Measurements from ENCODE around the gene TAB3.

TAB3 gene

GRCh38 chrX:30791296-30792278 is 97.5 kb downstream of the TAB3 start:
- H3K9ac ChIP-seq (ENCODE audit: low read length): no peak overlapping the region
- no peaks in the 10 kb centered on the region for H3K9me3 ChIP-seq (ENCODE audit: insufficient read depth, low read length)
- H3K79me2 ChIP-seq (ENCODE audit: insufficient read depth, low read length): no peaks in the 10 kb centered on the region
- H3K4me3 ChIP-seq (ENCODE audit: insufficient read depth, low read length, poor library complexity, severe bottlenecking): no peak overlapping the region
- H3K4me2 ChIP-seq (ENCODE audit: low read depth, low read length, poor library complexity, severe bottlenecking): no peak overlapping the region
- H3K36me3 ChIP-seq (ENCODE audit: low read length): no peaks in the 10 kb centered on the region
- H3K27ac ChIP-seq (ENCODE audit: low read depth, low read length): no peak overlapping the region
- TF ChIP-seq EZH2phosphoT487 (conservative IDR thresholded peaks at IDR 0.05; ENCODE audit: low read length): no peak
- no peak for TF ChIP-seq CTCF (IDR thresholded peaks at IDR 0.05; ENCODE audit: insufficient read depth, low read length, poor library complexity, severe bottlenecking)
- no peaks in the 10 kb centered on the region for H3F3A ChIP-seq (ENCODE audit: insufficient read depth)
- no peaks in the 10 kb centered on the region for H3K9me2 ChIP-seq (replicated peaks; ENCODE audit: insufficient read depth, low read length)
- H2AFZ ChIP-seq (ENCODE audit: low read depth, low read length, severe bottlenecking): no peak overlapping the region
- H4K20me1 ChIP-seq (ENCODE audit: low read depth, low read length): no peaks in the 10 kb centered on the region
- no peaks in the 10 kb centered on the region for H3K27me3 ChIP-seq (ENCODE audit: low read length)

- Histone ChIP-seq H3K27ac (ENCODE audit: low read depth, low read length) (no peak overlapping the region), H2AFZ (ENCODE audit: low read depth, low read length, severe bottlenecking) (no peak overlapping the region), H3K79me2 (ENCODE audit: insufficient read depth, low read length) (no peaks in the 10 kb centered on the region), H3K9me3 (ENCODE audit: insufficient read depth, low read length) (no peaks in the 10 kb centered on the region), H3F3A (ENCODE audit: insufficient read depth) (no peaks in the 10 kb centered on the region), H3K27me3 (ENCODE audit: low read length) (no peaks in the 10 kb centered on the region), H3K9ac (ENCODE audit: low read length) (no peak overlapping the region), H3K4me3 (ENCODE audit: insufficient read depth, low read length, poor library complexity, severe bottlenecking) (no peak overlapping the region), H4K20me1 (ENCODE audit: low read depth, low read length) (no peaks in the 10 kb centered on the region), H3K4me2 (ENCODE audit: low read depth, low read length, poor library complexity, severe bottlenecking) (no peak overlapping the region), H3K36me3 (ENCODE audit: low read length) (no peaks in the 10 kb centered on the region), H3K9me2 (replicated peaks; ENCODE audit: insufficient read depth, low read length) (no peaks in the 10 kb centered on the region)
- TF ChIP-seq CTCF (IDR thresholded peaks at IDR 0.05; ENCODE audit: insufficient read depth, low read length, poor library complexity, severe bottlenecking) (no peak), EZH2phosphoT487 (conservative IDR thresholded peaks at IDR 0.05; ENCODE audit: low read length) (no peak)
Measured at GRCh38 chrX:30787012-30787411, 102.0 kb downstream of the TAB3 start.

- no peak overlapping the region for H3K4me3 ChIP-seq (ENCODE audit: insufficient read depth, low read length, poor library complexity, severe bottlenecking)
- no peaks in the 10 kb centered on the region for H4K20me1 ChIP-seq (ENCODE audit: low read depth, low read length)
- no peak for TF ChIP-seq CTCF (IDR thresholded peaks at IDR 0.05; ENCODE audit: insufficient read depth, low read length, poor library complexity, severe bottlenecking)
- no peak for TF ChIP-seq EZH2phosphoT487 (conservative IDR thresholded peaks at IDR 0.05; ENCODE audit: low read length)
- no peaks in the 10 kb centered on the region for H3K9me3 ChIP-seq (ENCODE audit: insufficient read depth, low read length)
- no peak overlapping the region for H2AFZ ChIP-seq (ENCODE audit: low read depth, low read length, severe bottlenecking)
- no peak overlapping the region for H3K27ac ChIP-seq (ENCODE audit: low read depth, low read length)
- H3K79me2 ChIP-seq (ENCODE audit: insufficient read depth, low read length): no peaks in the 10 kb centered on the region
- H3K4me2 ChIP-seq (ENCODE audit: low read depth, low read length, poor library complexity, severe bottlenecking): no peak overlapping the region
- no peaks in the 10 kb centered on the region for H3K36me3 ChIP-seq (ENCODE audit: low read length)
- H3K27me3 ChIP-seq (ENCODE audit: low read length): no peaks in the 10 kb centered on the region
- no peaks in the 10 kb centered on the region for H3F3A ChIP-seq (ENCODE audit: insufficient read depth)
- H3K9ac ChIP-seq (ENCODE audit: low read length): no peak overlapping the region
- H3K9me2 ChIP-seq (replicated peaks; ENCODE audit: insufficient read depth, low read length): no peaks in the 10 kb centered on the region
Measured at GRCh38 chrX:30786374-30786773, 102.7 kb downstream of the TAB3 start.

Data from SU-DHL-6 (cell line).